HG02763 (cell line): ENCODE measurements around the gene TEAD4.
"Not testable (repeated sequence)": the region's sequence is repeated elsewhere in the genome, so short reads cannot be mapped to it uniquely, and the experiment has no call there.

Experiments
- ATAC-seq: cut with Tn5 transposase; IDR thresholded peaks from one replicate; pipeline ENCODE4 v1.9.1; 2021; ENCODE audit warnings: mild to moderate bottlenecking, moderate library complexity; ENCODE audit not compliant: unreplicated experiment

The TEAD4 gene

GRCh38 chr12:3045989-3046388 lies 86.8 kb downstream of the TEAD4 start:
- ATAC-seq, result no peak

GRCh38 chr12:3046441-3047200 lies 87.4 kb downstream of the TEAD4 start:
- ATAC-seq, result no peak

GRCh38 chr12:3047961-3048360 lies 88.8 kb downstream of the TEAD4 start:
- no peak for ATAC-seq

GRCh38 chr12:3048540-3048939 lies 89.3 kb downstream of the TEAD4 start:
- no peak for ATAC-seq

- ATAC-seq, result no peak
Measured at GRCh38 chr12:3049176-3049575, 90.0 kb downstream of the TEAD4 start.

GRCh38 chr12:3049611-3050249 lies 90.5 kb downstream of the TEAD4 start:
- ATAC-seq, result no peak

- no peak for ATAC-seq
Measured at GRCh38 chr12:3054374-3054773, 95.2 kb downstream of the TEAD4 start.

- ATAC-seq, result no peak
Measured at GRCh38 chr12:3055026-3055703, 96.0 kb downstream of the TEAD4 start.

- no peak for ATAC-seq
Measured at GRCh38 chr12:3055704-3056467, 96.7 kb downstream of the TEAD4 start.

- ATAC-seq, result no peak
Measured at GRCh38 chr12:3061059-3061458, 101.9 kb downstream of the TEAD4 start.

GRCh38 chr12:3061501-3062215 lies 102.5 kb downstream of the TEAD4 start:
- no peak for ATAC-seq

- no peak for ATAC-seq
Measured at GRCh38 chr12:3065300-3065699, 106.1 kb downstream of the TEAD4 start.

- ATAC-seq, result not testable (repeated sequence)
Measured at GRCh38 chr12:3065846-3066245, 106.6 kb downstream of the TEAD4 start.

GRCh38 chr12:3069714-3070113 lies 110.5 kb downstream of the TEAD4 start:
- no peak for ATAC-seq

GRCh38 chr12:3071107-3071506 lies 111.9 kb downstream of the TEAD4 start:
- no peak for ATAC-seq

GRCh38 chr12:3071710-3072109 lies 112.5 kb downstream of the TEAD4 start:
- no peak for ATAC-seq

GRCh38 chr12:3073438-3074250 lies 114.4 kb downstream of the TEAD4 start:
- no peak for ATAC-seq

- ATAC-seq, result no peak
Measured at GRCh38 chr12:3075315-3075714, 116.1 kb downstream of the TEAD4 start.

GRCh38 chr12:3076730-3077571 lies 117.8 kb downstream of the TEAD4 start, which contains the start of gene TSPAN9:
Gene TSPAN9 (plus strand): TSS chr12:3077379. CDS start chr12:3201194, 123,815 bp downstream.
- ATAC-seq, result peak; percentile 62
